Uterus (tissue), 2 donors: ENCODE data around the gene GSDME.

Experiments used
- POLR2A ChIP-seq, 2 donors: fragments of 450-650 bp; IDR thresholded peaks; one replicate each; pipeline ENCODE4 v1.6.1; 2016; ENCODE audit warnings: antibody characterized with exemption in 2 of 2, mild to moderate bottlenecking in 1 of 2, moderate library complexity in 1 of 2
- TF ChIP-seq, protein P1 (sequence below), 4 experiments: fragments of 200-600 bp in 2 of 4; fragments of 450-650 bp in 2 of 4; sonication (generic) in 2 of 4; IDR thresholded peaks; one replicate each; pipeline ENCODE4 v1.5.1; 2016 to 2019; ENCODE audit warnings: antibody characterized with exemption in 4 of 4, mild to moderate bottlenecking in 2 of 4, moderate library complexity in 1 of 4

DNA sequence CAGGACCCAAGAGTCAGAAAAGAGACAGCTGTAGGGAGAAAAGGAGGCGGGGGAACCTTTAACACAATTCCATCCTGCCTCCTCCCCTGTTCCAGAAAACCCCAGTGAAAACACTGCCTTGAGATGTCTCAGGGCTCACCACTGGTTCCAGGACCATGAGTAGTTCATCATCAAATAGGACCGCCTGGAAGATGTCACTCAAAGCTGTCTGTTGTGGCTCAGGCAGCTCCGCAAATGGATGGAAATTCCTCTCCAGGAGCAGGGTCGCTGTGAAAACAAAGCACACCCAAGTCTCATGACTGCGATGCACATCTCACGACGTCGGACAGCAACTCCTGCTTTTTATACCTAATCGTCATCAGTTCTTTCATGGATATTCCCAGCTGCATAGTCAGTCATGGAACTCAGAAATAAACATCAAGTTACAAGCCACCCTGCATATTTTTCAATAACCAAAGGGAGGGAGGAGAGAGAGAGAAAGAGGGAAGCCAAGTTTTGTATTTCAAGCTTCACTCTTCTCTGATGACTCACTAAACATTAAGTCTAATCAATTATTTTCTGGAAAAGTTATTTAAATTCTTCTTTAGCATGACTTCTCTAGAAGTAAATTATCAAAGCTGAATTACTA lies 49.2 kb downstream of the GSDME start:
- TF ChIP-seq POLR2A (IDR thresholded peaks at IDR 0.05) = no peak
- TF ChIP-seq, protein P1, sequence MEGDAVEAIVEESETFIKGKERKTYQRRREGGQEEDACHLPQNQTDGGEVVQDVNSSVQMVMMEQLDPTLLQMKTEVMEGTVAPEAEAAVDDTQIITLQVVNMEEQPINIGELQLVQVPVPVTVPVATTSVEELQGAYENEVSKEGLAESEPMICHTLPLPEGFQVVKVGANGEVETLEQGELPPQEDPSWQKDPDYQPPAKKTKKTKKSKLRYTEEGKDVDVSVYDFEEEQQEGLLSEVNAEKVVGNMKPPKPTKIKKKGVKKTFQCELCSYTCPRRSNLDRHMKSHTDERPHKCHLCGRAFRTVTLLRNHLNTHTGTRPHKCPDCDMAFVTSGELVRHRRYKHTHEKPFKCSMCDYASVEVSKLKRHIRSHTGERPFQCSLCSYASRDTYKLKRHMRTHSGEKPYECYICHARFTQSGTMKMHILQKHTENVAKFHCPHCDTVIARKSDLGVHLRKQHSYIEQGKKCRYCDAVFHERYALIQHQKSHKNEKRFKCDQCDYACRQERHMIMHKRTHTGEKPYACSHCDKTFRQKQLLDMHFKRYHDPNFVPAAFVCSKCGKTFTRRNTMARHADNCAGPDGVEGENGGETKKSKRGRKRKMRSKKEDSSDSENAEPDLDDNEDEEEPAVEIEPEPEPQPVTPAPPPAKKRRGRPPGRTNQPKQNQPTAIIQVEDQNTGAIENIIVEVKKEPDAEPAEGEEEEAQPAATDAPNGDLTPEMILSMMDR (IDR thresholded peaks at IDR 0.05) = no peak
